Endothelial cell of umbilical vein (primary cell): Measurements from ENCODE around the gene ZNF783. TPM values are rescaled to one million over a fixed set of nuclear protein-coding genes. Genes with fewer than 3 reads are reported as not detected.

Experiments
- BruUV-seq: library from RNA; stranded (reverse); fragments of 400-500 nt; replicated peaks from 2 replicates; lab custom pipeline; 2021; lab: Mats Ljungman, UMichigan
- CTCF ChIA-PET: fragments of 300-600, 350-600 bp; sonication (Branson Sonifier 250); formaldehyde crosslinking; loops from one replicate; lab custom pipeline; 2021; ENCODE audit warnings: antibody characterized with exemption, inconsistent platforms; lab: Charles Lee
- POLR2A ChIA-PET: fragments of 300-600, 350-600 bp; sonication (Branson Sonifier 250); formaldehyde crosslinking; loops from one replicate; lab custom pipeline; 2021; ENCODE audit warnings: antibody characterized with exemption, inconsistent platforms; lab: Charles Lee
- DNase-seq: peaks from one replicate; pipeline ENCODE4 v3.0.0-alpha.2; 2011; ENCODE audit warnings: low read depth, low spot score
- FAIRE-seq: peaks from 2 replicates; lab custom pipeline; 2011; peaks lifted over from hg19 to GRCh38; lab: Jason Lieb, UNC
- H2AFZ ChIP-seq: 2 replicates; pipeline ENCODE4 v1.6.0; 2012; ENCODE audit warnings: low read depth, low read length, control low read depth, inconsistent platforms
- H3K27ac ChIP-seq: 2 replicates; pipeline ENCODE4 v1.5.1; 2011; ENCODE audit warnings: low read depth, mild to moderate bottlenecking, control low read depth, low read length, moderate library complexity; ENCODE audit not compliant: insufficient read depth
- H3K27me3 ChIP-seq, 2 experiments: 2 replicates each; pipeline versions ENCODE4 v1.6.0 to v1.6.1; 2011; ENCODE audit warnings: low read length in 2 of 2, mixed read lengths in 1 of 2; ENCODE audit not compliant: control insufficient read depth in 2 of 2, insufficient read depth in 2 of 2
- H3K36me3 ChIP-seq, 2 experiments: 2 replicates in 1 of 2; 3 replicates in 1 of 2; pipeline ENCODE4 v1.5.1; 2011; ENCODE audit warnings: low read length in 2 of 2, mild to moderate bottlenecking in 1 of 2, moderate library complexity in 1 of 2; ENCODE audit not compliant: control insufficient read depth in 2 of 2, insufficient read depth in 2 of 2; ENCODE audit errors: extremely low read depth in 1 of 2
- H3K4me1 ChIP-seq: 3 replicates; pipeline ENCODE4 v1.5.1; 2011; ENCODE audit warnings: mild to moderate bottlenecking, low read length; ENCODE audit not compliant: control insufficient read depth, insufficient read depth; ENCODE audit errors: extremely low read depth
- H3K4me2 ChIP-seq: 2 replicates; pipeline ENCODE4 v1.6.1; 2011; ENCODE audit warnings: low read length, control low read depth, mixed read lengths; ENCODE audit not compliant: insufficient read depth
- H3K4me3 ChIP-seq, 3 experiments: fragments of 200-600 bp in 1 of 3; sonication (generic), shearing (Covaris generic) in 1 of 3; replicated peaks in 1 of 3; 2 replicates each; pipeline ENCODE4 v1.5.1; 2011 to 2016; ENCODE audit warnings: control low read depth in 3 of 3, low read length in 3 of 3, mild to moderate bottlenecking in 2 of 3, inconsistent platforms in 1 of 3, low read depth in 1 of 3, moderate library complexity in 1 of 3; ENCODE audit not compliant: insufficient read depth in 1 of 3
- H3K79me2 ChIP-seq: 2 replicates; pipeline ENCODE4 v1.6.0; 2012; ENCODE audit warnings: low read length, inconsistent platforms; ENCODE audit not compliant: control insufficient read depth, insufficient read depth
- H3K9ac ChIP-seq: replicated peaks from 2 replicates; pipeline ENCODE3; 2011; ENCODE audit warnings: low read length, control low read depth; ENCODE audit not compliant: insufficient read depth; ENCODE audit errors: extremely low read depth
- H3K9me1 ChIP-seq: replicated peaks from 3 replicates; pipeline ENCODE4 v1.6.0; 2011; ENCODE audit warnings: mild to moderate bottlenecking, low read length; ENCODE audit not compliant: control insufficient read depth, insufficient read depth; ENCODE audit errors: extremely low read depth
- H3K9me3 ChIP-seq: replicated peaks from 2 replicates; pipeline ENCODE4 v1.5.1; 2012; ENCODE audit warnings: low read length, inconsistent platforms; ENCODE audit not compliant: control insufficient read depth, insufficient read depth
- H4K20me1 ChIP-seq: replicated peaks from 2 replicates; pipeline ENCODE3; 2011; ENCODE audit warnings: mild to moderate bottlenecking, low read length; ENCODE audit not compliant: control insufficient read depth, insufficient read depth; ENCODE audit errors: extremely low read depth
- EZH2 ChIP-seq: IDR thresholded peaks from 2 replicates; pipeline ENCODE4 v1.6.1; 2012; ENCODE audit warnings: borderline replicate concordance, low read depth, mild to moderate bottlenecking, moderate library complexity, low read length, inconsistent platforms; ENCODE audit not compliant: severe bottlenecking
- FOS ChIP-seq: IDR thresholded peaks from 2 replicates; pipeline ENCODE4 v1.6.1; 2011; ENCODE audit warnings: mild to moderate bottlenecking, low read length, moderate library complexity, borderline replicate concordance; ENCODE audit not compliant: insufficient read depth
- GATA2 ChIP-seq: IDR thresholded peaks from 2 replicates; pipeline ENCODE4 v1.7.0; 2011; ENCODE audit warnings: low read depth, mild to moderate bottlenecking, moderate library complexity, mixed read lengths, low read length; ENCODE audit not compliant: insufficient read length, insufficient read depth
- JUN ChIP-seq: IDR thresholded peaks from 2 replicates; pipeline ENCODE4 v1.6.1; 2011; ENCODE audit warnings: borderline replicate concordance, low read depth; ENCODE audit not compliant: insufficient read length, insufficient read depth
- MYC ChIP-seq: IDR thresholded peaks from one replicate; pipeline ENCODE4 v1.6.1; 2011; ENCODE audit warnings: mild to moderate bottlenecking, low read depth, low read length
- POLR2A ChIP-seq: IDR thresholded peaks from 2 replicates; pipeline ENCODE4 v1.6.1; 2012; ENCODE audit warnings: low read depth, mild to moderate bottlenecking, control low read depth, low read length
- POLR2AphosphoS5 ChIP-seq: IDR thresholded peaks from 2 replicates; pipeline ENCODE4 v1.6.1; 2012; ENCODE audit warnings: low read depth, mild to moderate bottlenecking, control low read depth, low read length, moderate library complexity; ENCODE audit not compliant: insufficient read depth
- dilution Hi-C: fragments of 300-500 bp; cut with MboI; formaldehyde crosslinking; loops from one replicate; pipeline ENCODE4 v1.15.0; 2019; ENCODE audit warnings: low sequenced_read_pairs; ENCODE audit not compliant: extremely low pct_ligation_motif_present
- intact Hi-C: fragments of 100-400 bp; cut with micrococcal nuclease; formaldehyde crosslinking; loops from one replicate; pipeline ENCODE4 v1.10.0; 2022
- polyA plus RNA-seq, 4 experiments: library from polyadenylated mRNA; depleted of rRNA in 3 of 4; stranded (reverse) in 3 of 4; unstranded in 1 of 4; fragments of >200 nt; gene quantifications; 2 replicates each; pipeline versions ENCODE4 v1.2.1 to v1.2.3, GENCODE V29; 2011 to 2012; ENCODE audit warnings: missing spikeins in 1 of 4
- total RNA-seq: library from RNA; stranded (reverse); gene quantifications from 2 replicates; pipeline ENCODE4 v1.2.3, GENCODE V29; 2021
- TF ChIP-seq, protein P1 (sequence below): IDR thresholded peaks from 2 replicates; pipeline ENCODE4 v1.6.1; 2011; ENCODE audit not compliant: insufficient read depth, insufficient read length
- TF ChIP-seq, protein P2 (sequence below), 2 donors: IDR thresholded peaks; 1 replicate in 1 of 2; 2 replicates in 1 of 2; pipeline ENCODE4 v1.5.1; 2011; ENCODE audit warnings: low read length in 2 of 2, mild to moderate bottlenecking in 2 of 2, moderate library complexity in 2 of 2, control low read depth in 1 of 2, inconsistent platforms in 1 of 2, low read depth in 1 of 2; ENCODE audit not compliant: insufficient read depth in 1 of 2; ENCODE audit errors: extremely low read depth in 1 of 2

The ZNF783 gene
- total and polyA plus RNA-seq, 2 donors (not counting 3 experiments of a cell fraction or from before 2014, with no cell fraction given) = 7.3 to 9.8 TPM

GRCh38 chr7:149292462-149292823, 30.4 kb downstream of the ZNF783 start:
- DNase-seq = no peak
- Histone ChIP-seq H3K4me1 (no peaks in the 10 kb centered on the region), H3K36me3 (peaks cover 0 to 3% of the 10 kb centered on the region in 2 experiments), H2AFZ (no peak overlapping the region), H3K9ac (no peak overlapping the region), H3K79me2 (no peaks in the 10 kb centered on the region), H4K20me1 (no peaks in the 10 kb centered on the region), H3K9me1 (no peaks in the 10 kb centered on the region), H3K27me3 (no peaks in the 10 kb centered on the region), H3K4me2 (no peak overlapping the region), H3K27ac (no peak overlapping the region), H3K9me3 (no peaks in the 10 kb centered on the region), H3K4me3 (no peak overlapping the region)
- FAIRE-seq = no peak
- intact Hi-C loops (no loop called here), dilution Hi-C loops (no loop called here)
- BruUV-seq = no TSS peak
- ChIA-PET POLR2A (no interaction called here), CTCF (no interaction called here)
- TF ChIP-seq JUN (no peak), EZH2 (no peak), POLR2A (no peak), MYC (no peak), FOS (no peak), GATA2 (no peak), POLR2AphosphoS5 (no peak)
- TF ChIP-seq, protein P1, sequence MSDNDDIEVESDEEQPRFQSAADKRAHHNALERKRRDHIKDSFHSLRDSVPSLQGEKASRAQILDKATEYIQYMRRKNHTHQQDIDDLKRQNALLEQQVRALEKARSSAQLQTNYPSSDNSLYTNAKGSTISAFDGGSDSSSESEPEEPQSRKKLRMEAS = no peak
- TF ChIP-seq, protein P2, sequence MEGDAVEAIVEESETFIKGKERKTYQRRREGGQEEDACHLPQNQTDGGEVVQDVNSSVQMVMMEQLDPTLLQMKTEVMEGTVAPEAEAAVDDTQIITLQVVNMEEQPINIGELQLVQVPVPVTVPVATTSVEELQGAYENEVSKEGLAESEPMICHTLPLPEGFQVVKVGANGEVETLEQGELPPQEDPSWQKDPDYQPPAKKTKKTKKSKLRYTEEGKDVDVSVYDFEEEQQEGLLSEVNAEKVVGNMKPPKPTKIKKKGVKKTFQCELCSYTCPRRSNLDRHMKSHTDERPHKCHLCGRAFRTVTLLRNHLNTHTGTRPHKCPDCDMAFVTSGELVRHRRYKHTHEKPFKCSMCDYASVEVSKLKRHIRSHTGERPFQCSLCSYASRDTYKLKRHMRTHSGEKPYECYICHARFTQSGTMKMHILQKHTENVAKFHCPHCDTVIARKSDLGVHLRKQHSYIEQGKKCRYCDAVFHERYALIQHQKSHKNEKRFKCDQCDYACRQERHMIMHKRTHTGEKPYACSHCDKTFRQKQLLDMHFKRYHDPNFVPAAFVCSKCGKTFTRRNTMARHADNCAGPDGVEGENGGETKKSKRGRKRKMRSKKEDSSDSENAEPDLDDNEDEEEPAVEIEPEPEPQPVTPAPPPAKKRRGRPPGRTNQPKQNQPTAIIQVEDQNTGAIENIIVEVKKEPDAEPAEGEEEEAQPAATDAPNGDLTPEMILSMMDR (IDR thresholded peaks at IDR 0.05; ENCODE audit: extremely low read depth in 1 of 2, insufficient read depth in 1 of 2, low read depth in 1 of 2, low read length in 2 of 2) = no peak
